ENCODE data around the gene DNAJB2.
A peak's percentile ranks its signal among the peaks of the same experiment; 100 is the strongest.

Gene DNAJB2

GRCh38 chr2:219279151-219279915 lies at the start of gene DNAJB2:
Gene DNAJB2, plus strand, starts transcription at chr2:219279366. Its CDS starts 468 bp downstream, at chr2:219279834.
- peak; percentile 100 for DNase-seq (ENCODE audit: low spot score)
- in situ Hi-C loops (cut with MboI; ENCODE audit: low sequenced_read_pairs, unreplicated experiment) = loop anchor here (25.0 kb wide), 1 partner anchor 117 kb away; the partner anchor contains the start of genes NHEJ1 and SLC23A3
- TF ChIP-seq CTCF (IDR thresholded peaks at IDR 0.05; ENCODE audit: borderline replicate concordance, control extremely low read depth, extremely low read depth, insufficient read depth, missing control alignments) = no peak

GRCh38 chr2:219230059-219230540 lies 49.1 kb upstream of the DNAJB2 start:
- no peak for TF ChIP-seq CTCF (IDR thresholded peaks at IDR 0.05; ENCODE audit: borderline replicate concordance, control extremely low read depth, extremely low read depth, insufficient read depth, missing control alignments)
- in situ Hi-C loops (cut with MboI; ENCODE audit: low sequenced_read_pairs, unreplicated experiment) = no loop called here
- peak; percentile 61 for DNase-seq (ENCODE audit: low spot score)

- DNase-seq (ENCODE audit: low spot score) = no peak
- TF ChIP-seq CTCF (IDR thresholded peaks at IDR 0.05; ENCODE audit: borderline replicate concordance, control extremely low read depth, extremely low read depth, insufficient read depth, missing control alignments) = peak; percentile 9
- in situ Hi-C loops (cut with MboI; ENCODE audit: low sequenced_read_pairs, unreplicated experiment) = no loop called here
These were observed 44.8 kb upstream of the DNAJB2 start for GRCh38 chr2:219234331-219234730.

GRCh38 chr2:219243291-219243761 lies 35.8 kb upstream of the DNAJB2 start:
- no peak for TF ChIP-seq CTCF (IDR thresholded peaks at IDR 0.05; ENCODE audit: borderline replicate concordance, control extremely low read depth, extremely low read depth, insufficient read depth, missing control alignments)
- in situ Hi-C loops (cut with MboI; ENCODE audit: low sequenced_read_pairs, unreplicated experiment) = no loop called here
- no peak for DNase-seq (ENCODE audit: low spot score)

- in situ Hi-C loops (cut with MboI; ENCODE audit: low sequenced_read_pairs, unreplicated experiment) = no loop called here
- no peak for TF ChIP-seq CTCF (IDR thresholded peaks at IDR 0.05; ENCODE audit: borderline replicate concordance, control extremely low read depth, extremely low read depth, insufficient read depth, missing control alignments)
- no peak for DNase-seq (ENCODE audit: low spot score)
These were observed 34.4 kb upstream of the DNAJB2 start for GRCh38 chr2:219244789-219245147.

- in situ Hi-C loops (cut with MboI; ENCODE audit: low sequenced_read_pairs, unreplicated experiment) = no loop called here
- peak; percentile 98 for DNase-seq (ENCODE audit: low spot score)
- TF ChIP-seq CTCF (IDR thresholded peaks at IDR 0.05; ENCODE audit: borderline replicate concordance, control extremely low read depth, extremely low read depth, insufficient read depth, missing control alignments) = no peak
These were observed 33.8 kb upstream of the DNAJB2 start, which contains the start of the genes GLB1L and STK16 for GRCh38 chr2:219245148-219245898. Gene GLB1L, minus strand, starts transcription at chr2:219245444. Its CDS starts 1,871 bp downstream, at chr2:219243573. Gene STK16, plus strand, starts transcription at chr2:219245479. Its CDS starts 521 bp downstream, at chr2:219246000.
